GM21390 (cell line): Measurements from ENCODE around the gene SYT6.

ENCODE experiments used
- ATAC-seq: cut with Tn5 transposase; IDR thresholded peaks from one replicate; pipeline ENCODE4 v1.9.1; 2021; ENCODE audit not compliant: unreplicated experiment

SYT6 gene

DNA sequence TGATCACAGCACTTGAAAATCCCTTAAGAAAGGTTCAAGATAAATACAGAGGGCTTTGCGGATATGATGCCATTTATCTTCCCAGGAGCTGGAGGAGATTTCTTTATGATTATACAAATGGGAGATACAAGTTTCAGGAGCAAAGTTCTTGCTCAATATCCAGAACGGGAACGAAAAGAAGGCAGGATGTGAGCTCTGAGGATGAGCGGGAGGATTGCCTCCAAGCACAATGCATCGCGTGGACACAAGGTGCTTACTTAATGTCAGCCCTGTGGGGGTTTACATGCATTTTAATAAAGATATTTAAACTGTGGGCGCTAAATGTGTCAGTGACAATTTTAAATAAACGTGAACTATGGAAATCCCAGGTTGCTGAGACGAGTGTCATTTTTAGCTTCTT, 59.0 kb downstream of the SYT6 start:
- no peak for ATAC-seq

DNA sequence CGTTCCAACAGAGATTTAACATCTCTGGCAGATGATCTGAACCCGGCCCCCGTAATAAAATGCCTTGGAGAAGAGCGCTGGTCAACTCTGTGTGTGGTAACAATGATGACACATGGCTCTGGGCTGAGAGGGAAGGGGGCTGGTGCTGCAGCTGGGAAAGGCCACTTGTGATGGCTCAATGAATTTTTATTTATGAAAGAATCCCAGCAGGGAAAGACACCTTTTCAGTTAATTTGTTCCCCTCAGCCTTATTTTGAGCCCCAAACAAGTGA, 59.4 kb downstream of the SYT6 start:
- no peak for ATAC-seq

DNA sequence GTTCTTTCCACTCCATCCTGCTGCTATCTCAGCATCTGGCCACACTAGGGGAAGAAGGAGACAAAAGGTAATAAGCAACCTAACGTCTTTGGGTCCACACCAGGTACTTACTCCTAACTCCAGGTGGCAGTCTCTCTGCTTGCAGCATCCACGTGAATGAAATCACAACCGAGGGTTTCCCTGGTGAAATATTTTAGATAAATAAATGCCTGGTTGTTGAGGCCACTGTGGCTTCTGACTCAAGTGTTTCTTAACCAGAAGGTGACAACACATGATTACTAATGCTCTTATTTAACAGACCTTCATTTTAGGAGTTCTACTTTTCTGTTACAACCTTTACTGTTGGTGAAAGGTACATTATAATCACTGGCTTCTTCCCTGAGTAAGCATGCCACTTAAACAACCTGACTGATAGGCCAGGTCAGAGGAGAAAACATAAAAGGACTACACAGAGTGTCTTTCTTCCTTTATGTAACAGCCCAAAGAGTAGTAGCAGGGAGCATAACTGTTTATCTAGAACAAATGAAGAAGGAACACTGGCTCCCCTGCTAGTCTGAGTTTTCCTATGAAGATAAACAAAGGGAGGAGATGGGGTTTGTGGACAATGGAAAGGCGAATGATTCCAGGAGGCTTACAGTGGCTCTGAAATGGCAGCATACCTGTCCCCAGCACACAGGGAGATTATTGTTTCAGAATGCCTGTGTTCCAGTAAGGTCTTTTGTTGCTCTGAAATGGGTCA, 59.9 kb downstream of the SYT6 start:
- no peak for ATAC-seq

DNA sequence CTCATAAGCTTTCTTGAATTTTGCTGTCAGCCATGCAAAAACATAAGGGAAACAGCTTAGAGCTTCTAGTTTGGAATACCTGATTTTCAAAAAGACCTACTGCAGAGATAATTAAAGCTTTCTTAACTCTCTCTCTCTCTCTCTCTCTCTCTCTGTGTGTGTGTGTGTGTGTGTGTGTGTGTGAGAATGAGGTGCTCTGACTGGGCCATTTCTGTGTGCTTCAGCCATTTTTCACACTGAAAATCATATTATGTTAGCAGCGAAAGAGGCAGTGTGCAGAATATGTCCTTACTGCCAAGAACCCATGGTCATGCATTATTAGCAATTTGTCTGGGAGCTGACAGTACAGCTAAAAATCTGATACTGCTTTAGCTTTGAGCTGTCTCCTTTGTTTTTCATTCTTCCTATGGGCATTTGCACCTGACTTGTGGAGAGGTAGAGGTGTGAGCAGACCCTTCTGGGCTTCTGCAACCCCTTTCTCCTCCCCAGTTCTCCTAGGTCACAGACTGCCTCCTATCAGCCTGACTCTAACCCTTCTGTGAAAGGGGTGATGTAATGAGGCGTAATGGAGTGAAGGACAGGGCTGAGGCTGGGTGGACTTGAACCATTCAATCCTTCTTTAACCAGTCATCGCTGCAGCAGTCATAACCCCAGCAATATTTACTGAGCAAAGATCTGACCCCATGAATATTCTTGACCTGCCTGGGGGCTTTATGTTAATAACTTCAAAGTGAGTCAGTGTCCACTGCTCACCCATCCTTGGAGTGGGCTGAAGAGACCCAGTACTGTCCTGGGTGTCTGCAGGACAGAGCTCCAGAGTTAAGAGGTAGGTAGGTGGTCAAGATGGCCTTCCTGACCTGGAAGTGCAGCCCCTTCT, 61.2 kb downstream of the SYT6 start:
- ATAC-seq: no peak

DNA sequence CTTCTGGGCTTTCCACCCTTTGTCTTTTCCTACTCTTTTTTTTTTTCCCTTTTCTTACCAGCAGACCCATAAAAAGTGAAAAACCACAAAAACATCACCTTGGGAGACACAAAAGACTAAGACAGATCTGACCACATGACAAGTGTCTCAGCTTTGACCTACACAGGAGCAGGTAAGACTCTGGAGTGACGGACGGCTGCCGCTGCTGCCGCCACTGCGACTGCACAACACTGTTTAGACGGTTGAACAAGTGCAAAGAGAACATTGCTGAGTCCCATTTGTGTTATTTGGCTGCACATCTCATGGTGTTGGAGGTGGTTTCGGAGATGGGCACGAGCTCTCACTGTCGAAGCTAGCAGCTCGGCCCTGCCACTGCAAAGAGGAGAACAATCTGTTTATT, 62.0 kb downstream of the SYT6 start:
- no peak for ATAC-seq

DNA sequence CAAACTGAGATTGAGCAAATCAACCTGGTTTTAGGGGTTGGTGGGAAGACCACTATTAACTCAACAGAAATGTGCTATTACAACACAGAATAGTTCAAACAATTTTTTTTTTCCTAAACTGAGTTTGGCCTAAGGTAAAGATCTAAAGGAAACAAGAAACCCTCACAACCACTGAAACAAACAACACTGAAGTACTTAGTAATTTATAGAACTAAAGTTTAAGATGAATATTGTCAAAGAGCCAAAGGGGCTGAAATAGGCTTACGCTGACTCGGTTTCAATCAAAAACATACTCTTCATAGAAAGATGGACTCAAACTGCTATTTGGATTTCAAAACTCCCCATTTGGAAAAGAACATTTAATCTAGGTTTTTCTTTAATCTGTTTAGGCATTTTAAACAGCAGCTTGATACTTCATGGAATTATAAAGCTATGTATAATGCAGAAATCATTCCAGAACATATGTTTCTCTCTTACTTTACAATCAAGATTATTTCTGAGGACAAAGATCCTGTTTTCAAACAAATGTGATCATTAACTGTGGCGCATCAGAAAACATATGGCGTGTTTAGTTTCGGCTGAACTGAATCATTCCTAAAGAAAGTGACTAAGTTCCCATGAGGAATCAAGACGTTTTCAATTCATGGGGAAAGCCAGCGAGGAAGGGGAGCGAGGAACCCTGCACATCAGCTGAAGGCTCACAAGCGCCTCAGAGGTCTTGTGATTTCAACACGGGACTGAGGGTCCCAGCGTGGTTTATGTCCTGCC, 62.7 kb downstream of the SYT6 start:
- no peak for ATAC-seq

DNA sequence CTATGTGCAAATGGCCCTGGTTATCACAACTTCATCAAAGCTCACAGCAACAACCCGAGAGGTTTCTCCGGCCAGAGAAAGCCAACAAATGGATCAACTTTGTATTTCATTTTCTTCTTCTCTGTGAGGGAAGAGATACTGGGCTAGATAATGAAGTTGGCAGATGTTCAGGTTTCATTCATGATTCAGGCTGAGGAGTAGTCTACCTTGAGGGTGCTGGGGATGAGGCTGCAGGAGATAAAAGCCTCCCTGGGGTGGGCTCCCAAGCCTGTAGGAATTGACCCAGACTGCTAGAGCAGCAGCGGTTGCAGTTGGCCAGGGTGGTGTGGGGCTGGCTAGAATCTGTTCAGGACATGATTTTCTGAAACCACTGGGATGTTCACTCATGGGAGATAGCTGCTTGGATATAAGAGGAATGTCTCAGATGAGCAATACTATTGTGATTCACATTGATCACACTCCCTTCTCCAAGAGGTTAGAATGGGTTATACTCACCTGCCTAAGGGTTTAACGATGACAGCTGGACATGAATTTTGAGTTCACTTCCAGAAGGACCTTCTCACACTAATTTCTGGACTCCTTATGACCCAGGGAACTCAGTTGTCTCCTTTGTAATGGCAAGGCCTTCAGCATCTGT, 64.0 kb downstream of the SYT6 start:
- ATAC-seq: no peak

DNA sequence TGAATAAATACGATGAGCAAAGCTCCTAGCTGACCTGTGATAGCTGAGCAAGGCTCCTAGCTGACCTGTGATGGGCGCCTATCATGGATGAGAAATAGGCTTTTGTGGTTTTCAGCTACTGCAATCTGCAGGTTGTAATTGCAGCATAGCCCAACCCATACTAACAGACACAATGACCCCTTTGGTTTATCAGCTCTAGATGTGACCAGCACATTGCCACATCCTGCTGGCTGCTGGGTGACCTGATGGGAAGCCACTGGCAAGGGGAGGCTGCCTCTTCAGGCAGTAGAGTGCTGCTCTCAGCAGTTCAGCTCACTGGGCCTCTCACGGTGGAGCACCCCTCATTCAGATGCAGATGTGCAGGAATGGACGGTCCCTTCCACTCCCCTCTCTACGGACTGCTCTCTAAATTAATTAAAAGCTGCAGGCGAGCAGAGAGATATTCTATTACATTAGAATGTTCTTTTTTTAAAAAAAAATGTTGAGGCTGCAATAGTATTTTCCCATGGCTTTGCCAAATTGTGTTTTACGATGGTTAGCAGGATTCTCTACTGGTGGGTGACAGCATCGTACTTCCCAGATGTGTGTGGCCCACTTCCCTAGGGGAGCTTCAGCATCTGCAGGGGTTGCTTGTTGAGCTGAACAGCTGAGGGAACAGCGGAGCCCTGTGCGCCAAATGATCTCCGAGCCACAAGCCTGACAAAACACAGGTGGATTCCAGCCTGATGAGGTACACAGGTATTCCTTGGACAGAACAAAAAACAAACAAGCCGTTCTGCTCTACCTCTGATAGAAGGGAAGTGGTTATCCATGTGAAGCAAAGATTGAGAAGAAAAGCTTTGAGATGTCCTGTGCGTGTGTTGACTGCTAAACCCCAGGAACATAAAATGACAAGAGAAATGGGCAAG, 65.0 kb downstream of the SYT6 start:
- ATAC-seq: no peak

DNA sequence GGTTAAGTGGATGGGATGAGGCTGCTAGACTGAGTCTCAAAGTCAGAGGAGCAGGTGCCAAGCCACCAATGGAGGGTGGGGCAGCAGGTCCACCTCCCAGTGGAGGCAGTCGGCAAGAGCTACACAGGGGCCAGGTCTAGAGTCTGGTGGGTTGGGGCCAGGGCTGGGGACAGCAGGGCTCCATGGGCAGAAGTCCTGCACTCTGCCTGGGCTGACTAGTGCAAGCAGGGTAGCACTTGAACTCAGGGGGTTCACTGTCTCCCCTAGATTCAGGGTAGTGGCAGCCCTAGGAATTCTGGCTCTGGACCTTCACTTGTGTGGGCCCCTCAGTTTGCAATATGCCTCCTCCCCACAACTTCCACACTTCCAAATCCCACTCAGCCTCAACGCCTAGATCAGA, 66.2 kb downstream of the SYT6 start:
- ATAC-seq: no peak

DNA sequence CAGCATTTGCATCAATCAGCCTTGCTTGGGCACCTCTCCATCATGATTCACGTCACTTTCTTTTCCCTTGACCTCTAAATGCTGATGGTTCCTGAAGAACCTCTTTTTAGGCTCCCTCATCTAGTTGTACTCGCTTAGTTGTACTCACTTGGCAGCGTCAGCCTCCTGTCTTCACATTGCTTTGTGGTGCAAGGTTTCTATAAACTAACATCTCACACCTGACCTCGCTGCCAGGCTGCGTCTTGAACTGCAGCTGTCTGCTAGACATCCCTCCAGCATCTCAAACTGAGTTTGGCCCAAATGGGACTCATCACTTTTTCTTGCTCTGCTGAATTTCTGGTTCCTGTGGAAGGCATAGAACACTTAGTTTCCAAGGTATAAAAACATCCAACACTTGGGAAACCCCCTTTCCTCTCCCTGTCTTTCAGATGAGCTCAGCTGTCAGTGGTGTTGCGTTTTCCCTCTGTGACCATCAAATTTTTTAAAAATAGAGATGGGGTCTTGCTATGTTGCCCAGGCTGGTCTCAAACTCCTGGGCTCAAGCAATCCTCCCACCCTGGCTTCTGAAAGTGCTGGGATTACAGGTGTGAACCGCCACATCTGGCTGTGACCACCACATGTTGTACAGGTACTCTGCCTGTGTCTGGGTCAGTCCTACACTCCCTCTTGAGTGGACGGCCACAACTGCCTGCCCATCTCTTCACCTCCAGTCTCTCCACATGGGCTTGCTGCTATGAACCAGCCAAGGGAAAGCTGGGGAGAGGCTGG, 66.9 kb downstream of the SYT6 start:
- no peak for ATAC-seq

DNA sequence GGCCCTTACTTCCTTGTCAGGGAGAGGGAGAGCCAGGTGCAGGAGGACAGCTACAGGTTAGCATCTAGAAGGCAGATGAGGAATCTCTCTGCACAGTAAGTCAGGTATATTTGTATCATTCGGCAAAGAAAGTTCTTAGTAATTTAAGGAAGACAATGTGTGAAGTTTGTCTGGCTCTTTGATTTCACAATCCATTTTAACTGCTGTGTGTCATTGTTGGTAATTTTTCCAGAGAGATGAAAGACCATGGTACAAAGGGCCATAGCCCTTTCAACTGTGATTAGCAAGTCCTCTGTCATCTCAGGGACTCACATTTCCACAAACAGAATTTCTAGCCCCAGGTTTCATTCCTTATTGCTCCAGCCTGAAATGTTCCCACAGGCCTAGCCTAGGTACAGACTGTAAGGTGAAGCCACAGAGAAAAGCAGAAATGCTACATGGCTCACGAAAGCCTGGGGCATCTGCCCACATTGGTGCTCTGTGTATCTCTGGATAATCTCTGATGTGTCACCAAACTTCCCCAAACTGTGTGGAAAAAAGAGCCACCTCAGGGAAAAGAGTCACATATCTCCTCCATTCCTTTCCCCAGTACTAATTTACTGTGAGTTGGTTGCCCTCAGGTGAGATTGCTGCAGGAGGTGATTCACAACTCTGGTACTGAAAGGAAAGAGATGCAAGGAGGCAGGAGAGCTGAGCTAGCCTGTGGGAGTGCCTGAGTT, 70.6 kb downstream of the SYT6 start:
- ATAC-seq: no peak

DNA sequence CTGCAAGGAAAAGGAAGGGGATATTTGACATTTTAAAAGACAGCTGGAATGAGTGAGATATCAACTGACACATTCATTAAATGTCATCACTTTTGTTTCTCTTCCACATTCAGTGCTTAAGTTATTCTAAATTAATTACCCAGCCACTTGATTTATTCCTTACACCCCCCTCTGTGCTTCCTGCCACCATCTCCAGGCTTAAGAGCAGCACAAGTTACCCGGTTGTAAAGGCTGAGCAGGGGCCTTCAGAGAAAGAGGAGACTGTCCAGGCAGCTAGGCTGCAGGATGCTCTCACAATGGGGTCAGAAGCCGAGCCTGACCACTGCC, 71.4 kb downstream of the SYT6 start:
- ATAC-seq: no peak

DNA sequence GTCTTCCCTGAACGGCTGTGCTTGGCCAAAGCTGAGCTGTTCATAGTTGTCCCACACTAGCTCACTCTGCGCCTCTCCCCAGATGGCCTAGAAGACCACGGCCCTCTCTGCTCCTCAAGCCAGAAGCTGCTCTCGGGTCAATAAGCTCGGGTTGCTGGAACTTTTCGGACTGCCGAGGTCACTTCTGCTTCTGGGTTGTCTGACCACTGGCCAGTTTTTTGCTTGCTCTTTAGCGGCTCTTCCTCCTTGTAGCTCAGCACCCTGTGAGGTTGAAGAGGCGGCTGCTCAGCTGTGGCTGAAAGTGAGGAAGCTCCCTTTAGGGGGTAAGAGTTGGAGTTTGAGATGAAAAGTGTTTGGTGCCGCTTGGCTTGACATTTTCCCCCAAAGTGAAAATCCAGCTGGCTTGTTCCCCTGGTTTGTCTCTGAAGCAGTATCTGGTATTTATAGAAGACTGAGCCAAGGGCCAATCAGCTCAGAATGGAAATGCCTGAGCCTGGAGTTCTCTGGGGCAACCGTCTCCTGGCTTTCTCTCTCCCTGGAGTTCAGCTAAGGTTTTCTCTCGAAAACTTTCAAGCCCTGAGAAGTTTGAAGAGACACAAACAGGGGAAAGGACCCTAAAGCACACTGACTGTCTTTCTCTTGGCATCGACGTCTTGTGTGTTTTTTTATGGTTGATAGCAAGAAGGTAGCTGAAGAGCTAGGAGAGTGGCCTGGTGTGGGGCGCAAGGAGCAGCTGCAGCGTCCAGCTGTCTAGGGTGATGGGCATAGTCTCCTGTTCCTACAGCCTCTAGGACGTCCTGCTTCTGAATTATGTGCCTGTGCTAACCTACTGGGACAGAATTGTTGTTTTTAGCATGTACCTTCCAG, 72.0 kb downstream of the SYT6 start:
- ATAC-seq: no peak

DNA sequence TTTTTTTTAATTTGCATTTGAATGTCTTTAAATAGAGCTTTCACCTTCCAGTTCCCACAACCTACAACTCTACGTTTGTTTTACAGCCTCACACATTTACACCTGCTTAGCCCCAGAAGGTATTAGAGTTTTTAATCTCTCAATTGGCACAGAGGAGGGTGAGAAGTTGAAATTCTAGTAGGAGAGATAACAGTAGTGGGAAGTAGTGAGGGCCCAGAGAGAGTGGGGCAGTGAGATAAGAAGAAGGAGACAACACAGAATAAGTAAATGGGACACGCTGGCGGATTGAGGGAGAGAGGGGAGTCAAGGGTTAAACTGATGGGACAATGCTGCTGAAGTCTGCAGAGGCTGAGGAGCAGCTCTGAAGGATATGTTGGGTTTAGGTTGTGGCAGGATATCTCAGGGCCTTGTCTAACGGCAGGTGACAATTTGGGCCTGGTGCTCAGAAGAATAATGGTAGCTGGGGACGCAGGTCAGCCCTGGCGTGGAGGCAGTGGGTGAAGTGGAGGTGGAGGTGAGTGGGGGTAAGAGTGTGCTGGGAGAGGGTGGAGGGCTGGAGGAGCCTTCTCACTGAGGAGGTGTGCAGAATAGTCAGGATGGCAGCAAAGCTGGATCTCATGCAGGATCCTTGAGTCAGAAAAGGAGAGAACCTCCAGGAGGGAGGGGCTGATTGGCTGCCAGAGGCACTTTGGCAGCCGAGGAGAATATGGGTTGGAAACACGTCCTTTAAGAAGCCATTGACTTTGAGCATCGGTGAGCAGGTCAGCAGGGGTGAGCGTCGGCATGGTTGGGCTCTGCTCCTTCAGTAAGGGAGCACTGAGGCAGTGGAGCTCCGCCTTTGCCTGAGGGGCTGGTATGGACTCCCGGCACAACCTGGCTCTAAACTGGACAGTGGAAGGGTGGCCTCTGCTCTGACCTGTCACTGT, 72.9 kb downstream of the SYT6 start:
- no peak for ATAC-seq

DNA sequence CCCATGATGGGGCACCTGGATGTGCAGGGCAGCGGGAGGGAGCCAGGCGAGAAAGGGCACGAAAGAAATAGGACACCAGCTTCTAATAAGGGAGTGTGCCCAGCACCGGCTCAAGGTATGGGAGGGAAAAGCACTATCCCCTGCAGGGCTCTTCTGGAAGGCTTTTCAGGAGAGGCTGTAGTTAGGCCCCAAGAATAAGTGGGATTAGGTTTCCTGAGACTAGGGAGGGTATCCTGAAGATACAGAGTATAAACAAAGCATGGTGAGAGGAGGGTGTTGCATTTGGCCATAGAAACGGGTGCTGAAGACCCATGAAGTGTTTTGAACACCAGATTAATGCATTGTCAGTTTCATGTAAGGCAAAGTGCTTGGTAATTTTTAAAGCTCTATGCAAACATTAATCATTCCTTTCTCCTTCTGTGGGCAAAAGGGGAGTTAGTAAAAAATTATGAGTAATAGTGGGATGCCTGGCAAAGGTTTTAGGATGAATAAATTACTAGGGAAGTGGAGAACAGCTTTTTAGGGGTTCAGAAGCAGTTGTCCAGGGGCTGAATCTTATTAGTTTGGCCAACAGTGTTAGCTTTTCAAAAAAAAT, 74.0 kb downstream of the SYT6 start:
- ATAC-seq: no peak

DNA sequence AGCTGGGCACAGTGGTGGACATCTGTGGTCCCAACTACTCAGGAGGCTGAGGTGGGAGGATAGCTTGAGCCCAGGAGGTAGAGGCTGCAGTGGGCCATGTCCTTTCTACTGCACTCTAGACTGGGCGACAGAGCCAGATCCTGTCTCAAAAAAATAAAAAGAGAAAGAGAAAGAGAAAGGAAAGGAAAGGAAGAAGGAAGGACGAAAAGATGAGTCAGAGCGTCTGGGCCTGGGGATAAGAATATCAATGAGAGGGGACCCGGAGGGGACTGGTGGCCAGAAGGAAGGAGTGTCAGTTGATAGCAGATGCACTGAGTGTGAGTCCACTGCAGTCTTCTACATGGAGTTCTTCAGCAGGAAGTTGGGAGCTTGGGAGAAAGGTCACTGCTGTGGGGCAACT, 75.6 kb downstream of the SYT6 start:
- no peak for ATAC-seq

DNA sequence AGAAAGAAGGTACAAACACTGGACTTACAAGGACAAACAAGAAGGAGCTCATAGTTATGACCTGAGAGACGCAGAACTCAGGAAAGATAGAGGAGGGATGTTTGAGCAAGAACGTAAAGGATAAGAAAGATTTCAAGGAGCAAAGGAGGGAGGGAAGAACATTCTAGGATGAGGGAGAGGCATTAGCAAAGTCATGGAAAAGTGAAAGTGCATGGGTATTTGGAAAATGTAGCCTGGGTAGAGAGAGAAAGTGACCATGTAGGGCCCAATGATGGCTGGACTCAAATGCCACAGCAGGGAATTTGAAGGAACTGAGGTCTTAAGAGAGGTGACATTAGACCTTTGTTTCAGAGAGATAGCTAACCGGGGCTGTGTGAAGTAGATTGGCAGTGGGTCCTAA, 76.5 kb downstream of the SYT6 start:
- ATAC-seq: no peak
